K562 (cell line): ENCODE data around the gene SPINT3. TPM values are rescaled to one million over a fixed set of nuclear protein-coding genes. Genes with fewer than 3 reads are reported as not detected.

Source experiments
- ATAC-seq: fragments of 200-7000 bp; cut with Tn5 transposase; 3 replicates; pipeline ENCODE4 v1.9.1; 2020; ENCODE audit warnings: moderate library complexity
- BruUV-seq: library from RNA; stranded (reverse); fragments of 400-500 nt; replicated peaks from 2 replicates; lab custom pipeline; 2021; lab: Mats Ljungman, UMichigan
- CTCF ChIA-PET: fragments of 300-600 bp; formaldehyde crosslinking; extraction: SDS; loops from one replicate; lab custom pipeline; 2021; ENCODE audit warnings: low intra/inter-chr PET ratio; lab: Yijun Ruan, JAX
- POLR2A ChIA-PET: fragments of 300-600, 350-650 bp; sonication (Branson Sonifier 250); formaldehyde crosslinking; extraction: SDS; loops from one replicate; lab custom pipeline; 2021; ENCODE audit warnings: antibody characterized with exemption, inconsistent platforms; lab: Yijun Ruan, JAX
- DNase-seq, 4 experiments: peaks; one replicate each; pipeline versions ENCODE4 v3.0.0 to v3.0.0-alpha.2; 2011 to 2018; ENCODE audit warnings: low spot score in 3 of 4, mixed read lengths in 3 of 4; ENCODE audit errors: extremely low read depth in 1 of 4
- FAIRE-seq: peaks from 2 replicates; lab custom pipeline; 2011; peaks lifted over from hg19 to GRCh38; lab: Jason Lieb, UNC
- H2AFZ ChIP-seq: 2 replicates; pipeline ENCODE4 v1.6.0; 2011; ENCODE audit warnings: low read depth, low read length, control low read depth, inconsistent platforms
- H3K27ac ChIP-seq: fragments of 200-600 bp; 3 replicates; pipeline ENCODE4 v1.8.0; 2011; ENCODE audit warnings: low read depth, mild to moderate bottlenecking, control low read depth, inconsistent platforms, low read length, moderate library complexity, mixed read lengths; ENCODE audit errors: extremely low read depth
- H3K27me3 ChIP-seq, 2 experiments: fragments of 300-600 bp in 1 of 2; 2 replicates in 1 of 2; 3 replicates in 1 of 2; pipeline versions ENCODE4 v1.6.0 to v1.8.0; 2011; ENCODE audit warnings: inconsistent platforms in 2 of 2, low read length in 2 of 2, mild to moderate bottlenecking in 1 of 2, mixed read lengths in 1 of 2, moderate library complexity in 1 of 2; ENCODE audit not compliant: control insufficient read depth in 2 of 2, insufficient read depth in 2 of 2
- H3K36me3 ChIP-seq: fragments of 300-600 bp; 3 replicates; pipeline ENCODE4 v1.8.0; 2011; ENCODE audit warnings: mild to moderate bottlenecking, low read length, inconsistent platforms; ENCODE audit not compliant: control insufficient read depth, insufficient read depth
- H3K4me1 ChIP-seq, 2 experiments: fragments of 200-600 bp in 1 of 2; replicated peaks in 1 of 2; 2 replicates in 1 of 2; 3 replicates in 1 of 2; pipeline versions ENCODE4 v1.5.1 to v1.8.0; 2011; ENCODE audit warnings: inconsistent platforms in 2 of 2, low read length in 2 of 2, mild to moderate bottlenecking in 1 of 2, mixed read lengths in 1 of 2, moderate library complexity in 1 of 2; ENCODE audit not compliant: control insufficient read depth in 2 of 2, insufficient read depth in 2 of 2
- H3K4me2 ChIP-seq: 2 replicates; pipeline ENCODE4 v1.6.1; 2011; ENCODE audit warnings: low read length, control low read depth, inconsistent platforms, mixed read lengths; ENCODE audit not compliant: insufficient read depth
- H3K4me3 ChIP-seq: fragments of 200-600 bp; sonication (generic), shearing (Covaris generic); 2 replicates; pipeline ENCODE4 v1.5.1; 2016; ENCODE audit warnings: control low read depth, inconsistent platforms
- H3K79me2 ChIP-seq: fragments of 200-600 bp; 3 replicates; pipeline ENCODE4 v1.8.0; 2011; ENCODE audit warnings: low read length, inconsistent platforms; ENCODE audit not compliant: control insufficient read depth, insufficient read depth
- H3K9ac ChIP-seq, 2 experiments: 2 replicates each; pipeline versions ENCODE4 v1.6.0 to v1.6.1; 2011; ENCODE audit warnings: low read depth in 2 of 2, low read length in 2 of 2, control low read depth in 1 of 2, inconsistent platforms in 1 of 2, mild to moderate bottlenecking in 1 of 2, mixed read lengths in 1 of 2; ENCODE audit not compliant: insufficient read depth in 1 of 2
- H3K9me1 ChIP-seq: one replicate; pipeline ENCODE4 v1.6.0; 2011; ENCODE audit warnings: inconsistent platforms, mild to moderate bottlenecking, low read length, moderate library complexity; ENCODE audit not compliant: control insufficient read depth, insufficient read depth
- H3K9me3 ChIP-seq: replicated peaks from 2 replicates; pipeline ENCODE4 v1.5.1; 2011; ENCODE audit warnings: low read depth, low read length, inconsistent platforms; ENCODE audit not compliant: control insufficient read depth, insufficient read depth
- H4K20me1 ChIP-seq: replicated peaks from 2 replicates; pipeline ENCODE4 v1.6.1; 2011; ENCODE audit warnings: low read length, inconsistent platforms, mixed read lengths; ENCODE audit not compliant: control insufficient read depth, insufficient read depth
- BRD4 ChIP-seq: fragments of 200-600 bp; sonication (generic); IDR thresholded peaks from 2 replicates; pipeline ENCODE4 v1.6.1; 2017; ENCODE audit warnings: inconsistent platforms
- ELF1 ChIP-seq: fragments of 200-800 bp; sonication (Bioruptor generic); IDR thresholded peaks from 2 replicates; pipeline ENCODE4 v1.6.1; 2016; ENCODE audit warnings: missing genetic modification characterization, missing compliant biosample characterization
- MTA2 ChIP-seq: fragments of 450-650 bp; IDR thresholded peaks from 2 replicates; pipeline ENCODE4 v1.6.1; 2016; ENCODE audit warnings: low read depth
- PHF20 ChIP-seq: fragments of 450-650 bp; IDR thresholded peaks from 2 replicates; pipeline ENCODE4 v1.6.1; 2018; ENCODE audit not compliant: partially characterized antibody
- POLR2AphosphoS5 ChIP-seq: IDR thresholded peaks from 2 replicates; pipeline ENCODE4 v1.6.1; 2011; ENCODE audit warnings: mild to moderate bottlenecking, low read depth, low read length, moderate library complexity; ENCODE audit not compliant: control insufficient read depth, insufficient read depth
- PRMT5 ChIP-seq: sonication (generic); formaldehyde crosslinking; IDR thresholded peaks from 2 replicates; pipeline ENCODE4 v1.5.0; 2020; ENCODE audit warnings: missing genetic modification reagents
- ZNF12 ChIP-seq: sonication (generic); formaldehyde crosslinking; IDR thresholded peaks from 2 replicates; pipeline ENCODE4 v1.4.0; 2020; ENCODE audit warnings: mild to moderate bottlenecking, missing genetic modification reagents
- ZNF347 ChIP-seq: fragments of 450-650 bp; formaldehyde crosslinking; IDR thresholded peaks from 2 replicates; pipeline ENCODE4 v1.4.0; 2020; ENCODE audit warnings: low read depth, mild to moderate bottlenecking, moderate library complexity
- ZNF431 ChIP-seq: sonication (generic); formaldehyde crosslinking; IDR thresholded peaks from 2 replicates; pipeline ENCODE4 v1.8.0; 2022; ENCODE audit warnings: mild to moderate bottlenecking, missing genetic modification reagents
- WGBS: fragments of 100-300 bp; shearing (Covaris generic); methylation state at CpG from one replicate; pipeline ENCODE4 v1.1.6; 2016; ENCODE audit warnings: low coverage, mixed read lengths; ENCODE audit not compliant: insufficient coverage; ENCODE audit errors: missing lambda C conversion rate; 5-methylcytosine and 5-hydroxymethylcytosine counted together
- in situ Hi-C: fragments of 300-500 bp; cut with MboI; formaldehyde crosslinking; loops from 4 replicates; pipeline ENCODE4 v1.15.0; 2018; ENCODE audit warnings: inconsistent platforms, mixed read lengths
- intact Hi-C: fragments of 100-400 bp; cut with micrococcal nuclease; formaldehyde crosslinking; loops from 2 replicates; pipeline ENCODE4 v1.14.2; 2022
- polyA plus RNA-seq, 8 experiments: library from polyadenylated mRNA; depleted of rRNA in 4 of 8; stranded (reverse) in 5 of 8; unstranded in 3 of 8; fragments of >200 nt; fragmentation: Nextera tagmentation in 2 of 8; fragmentation: Illumina TruSeq in 1 of 8; extraction: Ambion mirVana in 2 of 8; extraction: Trizol in 1 of 8; gene quantifications; 2 replicates each; pipeline versions ENCODE4 v1.2.1 to v1.2.3, GENCODE V29; 2011 to 2014; ENCODE audit warnings: inconsistent platforms in 1 of 8, missing spikeins in 1 of 8
- total RNA-seq, 7 experiments: library from RNA; depleted of rRNA in 6 of 7; stranded (reverse); fragments of >200 nt in 6 of 7; fragmentation: Illumina TruSeq in 2 of 7; extraction: Trizol in 2 of 7; gene quantifications; 2 replicates each; pipeline versions ENCODE4 v1.2.1 to v1.2.3, GENCODE V29; 2011 to 2021; ENCODE audit warnings: low replicate concordance in 1 of 7
- TF ChIP-seq, protein P1 (sequence below), 2 experiments: fragments of 250-450 bp in 1 of 2; fragments of 450-650 bp in 1 of 2; sonication (Bioruptor Pico) in 1 of 2; IDR thresholded peaks; 2 replicates each; pipeline versions ENCODE4 v1.6.1 to v1.8.0; 2016 to 2021; ENCODE audit warnings: mild to moderate bottlenecking in 2 of 2, moderate library complexity in 2 of 2, missing compliant biosample characterization in 1 of 2, missing genetic modification characterization in 1 of 2
- TF ChIP-seq, protein P2 (sequence below): sonication (generic); formaldehyde crosslinking; IDR thresholded peaks from 2 replicates; pipeline ENCODE4 v1.8.0; 2023; ENCODE audit warnings: mild to moderate bottlenecking, missing genetic modification reagents

Gene SPINT3
- total and polyA plus RNA-seq, 9 of the 15 experiments (the other 6 are each of a cell fraction or from before 2014, with no cell fraction given): not detected

DNA sequence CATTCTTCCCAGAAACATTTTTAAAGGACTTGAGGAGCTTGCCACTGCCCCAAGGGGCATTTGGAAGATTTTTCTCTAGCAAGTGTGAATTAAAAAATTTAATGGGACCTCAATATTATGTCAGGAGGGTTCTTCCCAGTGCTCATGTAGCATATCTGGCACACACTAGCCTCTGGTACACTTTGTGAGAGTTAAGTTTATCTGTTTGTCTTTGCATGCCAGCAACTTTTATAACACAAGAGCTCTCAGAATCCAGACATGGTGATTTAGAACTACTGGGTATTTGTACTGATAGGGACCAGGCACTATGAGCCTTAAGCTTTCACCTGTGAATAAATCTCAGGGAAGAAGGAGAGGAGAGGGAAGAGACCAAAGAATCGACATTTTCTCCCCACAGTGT lies 12.9 kb downstream of the SPINT3 start (continued):
- TF ChIP-seq, protein P1, sequence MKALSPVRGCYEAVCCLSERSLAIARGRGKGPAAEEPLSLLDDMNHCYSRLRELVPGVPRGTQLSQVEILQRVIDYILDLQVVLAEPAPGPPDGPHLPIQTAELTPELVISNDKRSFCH (CRISPR knock-in tag; IDR thresholded peaks at IDR 0.05): no peak
- TF ChIP-seq, protein P1 (tag; IDR thresholded peaks at IDR 0.05): no peak
- TF ChIP-seq MTA2: no peak
- no peak for TF ChIP-seq ZNF347 (CRISPR knock-in tag)
- TF ChIP-seq POLR2AphosphoS5: no peak
- no peak for TF ChIP-seq BRD4
- TF ChIP-seq PRMT5 (CRISPR knock-in tag): no peak
- TF ChIP-seq, all 486 proteins: peak for 0

DNA sequence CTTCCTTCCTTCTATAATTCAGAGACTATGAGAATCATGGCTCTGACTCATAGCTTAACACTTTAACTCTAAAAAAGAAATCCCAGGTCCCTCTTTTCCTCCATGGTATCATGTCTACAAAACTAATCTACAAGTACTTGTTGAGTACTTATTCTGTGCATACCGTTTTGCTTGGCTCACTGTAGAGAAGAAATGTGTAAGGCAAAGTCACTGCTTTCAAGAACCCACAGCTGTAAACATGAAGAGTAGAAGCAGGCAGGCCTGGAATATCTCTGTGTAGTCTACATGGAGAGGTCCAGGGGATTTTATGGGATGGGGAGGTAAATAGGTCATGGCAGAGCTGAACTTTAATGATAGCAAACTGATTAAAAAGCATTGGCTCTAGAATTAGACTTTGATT lies 13.8 kb downstream of the SPINT3 start:
- Histone ChIP-seq H3K4me3 (no peak overlapping the region), H3K9me3 (no peaks in the 10 kb centered on the region), H3K27me3 (peaks cover 8 to 16% of the 10 kb centered on the region in 2 experiments; a peak in 3 of 5 replicates), H3K36me3 (no peaks in the 10 kb centered on the region), H2AFZ (no peak overlapping the region), H3K27ac (no peak overlapping the region), H4K20me1 (no peaks in the 10 kb centered on the region), H3K4me2 (no peak overlapping the region), H3K9ac (no peak overlapping the region), H3K79me2 (no peaks in the 10 kb centered on the region), H3K9me1 (no peaks in the 10 kb centered on the region), H3K4me1 (no peaks in the 10 kb centered on the region)
- intact Hi-C loops (no loop called here), in situ Hi-C loops (no loop called here)
- DNase-seq (no peak), FAIRE-seq (no peak), ATAC-seq (no peak)
- BruUV-seq: no TSS peak
- TF ChIP-seq ELF1 (tag) (no peak), ZNF431 (CRISPR knock-in tag) (no peak), ZNF12 (no peak), PHF20 (no peak)
- TF ChIP-seq, protein P2, sequence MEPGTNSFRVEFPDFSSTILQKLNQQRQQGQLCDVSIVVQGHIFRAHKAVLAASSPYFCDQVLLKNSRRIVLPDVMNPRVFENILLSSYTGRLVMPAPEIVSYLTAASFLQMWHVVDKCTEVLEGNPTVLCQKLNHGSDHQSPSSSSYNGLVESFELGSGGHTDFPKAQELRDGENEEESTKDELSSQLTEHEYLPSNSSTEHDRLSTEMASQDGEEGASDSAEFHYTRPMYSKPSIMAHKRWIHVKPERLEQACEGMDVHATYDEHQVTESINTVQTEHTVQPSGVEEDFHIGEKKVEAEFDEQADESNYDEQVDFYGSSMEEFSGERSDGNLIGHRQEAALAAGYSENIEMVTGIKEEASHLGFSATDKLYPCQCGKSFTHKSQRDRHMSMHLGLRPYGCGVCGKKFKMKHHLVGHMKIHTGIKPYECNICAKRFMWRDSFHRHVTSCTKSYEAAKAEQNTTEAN: no peak
- 0% methylated on average over 1 of the region's 1 CpG for WGBS
- ChIA-PET POLR2A (interaction anchor here (0.8 kb wide), 1 partner anchor 14 kb away, joined by 3 read pairs; no protein-coding TSS in a partner anchor), CTCF (no interaction called here)
